GM12801 (cell line): ENCODE data around the gene TNS3.

Experiments
- CTCF ChIP-seq: IDR thresholded peaks from one replicate; pipeline ENCODE4 v1.5.1; 2011; ENCODE audit warnings: control low read depth; ENCODE audit not compliant: insufficient read length; ENCODE audit errors: extremely low read depth

TNS3 gene

DNA sequence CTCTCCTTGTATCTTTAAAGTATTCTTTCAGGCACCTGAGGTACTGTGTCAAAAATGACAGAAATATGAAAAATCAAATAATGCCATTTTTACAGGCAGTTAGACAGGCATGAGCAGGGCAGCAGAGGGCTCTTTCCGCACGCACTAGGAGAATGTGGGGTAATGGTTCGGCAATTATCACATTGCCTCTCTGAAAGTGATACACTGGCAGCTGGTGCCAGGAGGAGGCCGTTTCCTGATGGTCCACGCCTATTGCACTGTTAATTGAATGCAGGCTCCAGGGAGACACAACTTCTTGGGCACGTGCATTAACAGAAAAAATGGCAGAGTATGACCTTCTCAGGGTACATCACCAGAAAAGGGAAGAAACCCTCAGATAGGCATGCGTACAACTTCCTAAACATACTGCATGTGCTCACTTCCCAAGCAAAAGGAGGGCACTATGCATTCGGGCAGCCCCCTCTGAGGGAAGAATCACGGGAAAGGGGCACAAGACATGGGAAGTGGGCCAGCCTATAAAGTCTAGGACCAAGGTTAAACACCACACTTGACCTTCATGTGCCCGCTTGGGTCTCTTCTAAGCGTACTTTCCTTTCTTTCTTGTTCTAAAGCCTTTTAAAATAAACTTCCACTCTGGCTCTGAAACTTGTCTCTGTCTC, 161.7 kb downstream of the TNS3 start:
- no peak for TF ChIP-seq CTCF

- no peak for TF ChIP-seq CTCF
Observed at GRCh38 chr7:47419471-47419870, 162.4 kb downstream of the TNS3 start.

GRCh38 chr7:47418601-47419309, 163.2 kb downstream of the TNS3 start:
- TF ChIP-seq CTCF = no peak

DNA sequence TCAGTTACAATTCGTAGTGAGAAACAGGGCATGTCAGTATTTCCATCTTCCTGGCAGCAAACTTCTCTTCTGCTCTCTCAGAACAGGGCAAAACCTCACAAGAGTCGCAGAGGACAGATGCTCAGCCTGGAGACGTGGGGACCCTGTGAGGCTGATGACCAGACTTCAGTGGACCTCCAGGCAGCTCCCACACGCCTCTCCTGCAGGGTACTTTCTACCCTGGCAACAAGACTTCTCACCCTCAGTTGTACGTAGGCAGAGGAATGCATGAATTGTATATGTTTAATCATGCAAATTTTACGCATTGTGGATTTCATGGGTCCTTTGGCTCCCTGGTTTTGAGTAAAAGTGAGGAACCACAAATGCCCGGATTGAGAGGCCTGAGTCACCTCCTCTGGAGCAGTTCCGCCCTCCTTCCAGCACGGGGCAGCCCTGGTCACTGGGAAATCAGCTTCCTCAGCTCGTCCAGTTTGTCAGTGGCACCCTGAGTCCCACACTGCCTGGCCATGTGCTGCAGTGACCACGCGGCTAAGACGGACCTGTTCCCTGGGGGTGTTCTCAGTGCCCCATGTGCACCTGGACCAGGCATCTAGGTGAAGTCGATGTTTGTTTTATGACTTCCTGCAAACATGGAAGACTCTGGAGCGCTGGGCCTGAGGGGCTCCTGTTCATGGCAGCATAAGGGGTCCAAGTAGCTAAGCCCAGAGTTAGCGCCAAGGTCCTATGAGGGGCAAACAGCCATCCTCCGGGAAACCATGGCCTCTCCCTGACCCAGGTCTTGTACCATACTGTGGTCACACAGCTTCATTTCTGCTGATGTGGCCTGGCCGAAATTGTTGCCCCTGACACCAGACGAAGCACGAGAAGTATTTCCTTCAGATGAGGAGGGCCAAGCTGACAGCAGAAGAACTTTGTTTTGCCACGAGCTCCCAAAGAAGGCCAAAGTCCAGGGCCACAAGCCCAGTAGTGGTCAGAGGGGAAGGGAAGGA, 165.1 kb downstream of the TNS3 start:
- TF ChIP-seq CTCF = no peak

DNA sequence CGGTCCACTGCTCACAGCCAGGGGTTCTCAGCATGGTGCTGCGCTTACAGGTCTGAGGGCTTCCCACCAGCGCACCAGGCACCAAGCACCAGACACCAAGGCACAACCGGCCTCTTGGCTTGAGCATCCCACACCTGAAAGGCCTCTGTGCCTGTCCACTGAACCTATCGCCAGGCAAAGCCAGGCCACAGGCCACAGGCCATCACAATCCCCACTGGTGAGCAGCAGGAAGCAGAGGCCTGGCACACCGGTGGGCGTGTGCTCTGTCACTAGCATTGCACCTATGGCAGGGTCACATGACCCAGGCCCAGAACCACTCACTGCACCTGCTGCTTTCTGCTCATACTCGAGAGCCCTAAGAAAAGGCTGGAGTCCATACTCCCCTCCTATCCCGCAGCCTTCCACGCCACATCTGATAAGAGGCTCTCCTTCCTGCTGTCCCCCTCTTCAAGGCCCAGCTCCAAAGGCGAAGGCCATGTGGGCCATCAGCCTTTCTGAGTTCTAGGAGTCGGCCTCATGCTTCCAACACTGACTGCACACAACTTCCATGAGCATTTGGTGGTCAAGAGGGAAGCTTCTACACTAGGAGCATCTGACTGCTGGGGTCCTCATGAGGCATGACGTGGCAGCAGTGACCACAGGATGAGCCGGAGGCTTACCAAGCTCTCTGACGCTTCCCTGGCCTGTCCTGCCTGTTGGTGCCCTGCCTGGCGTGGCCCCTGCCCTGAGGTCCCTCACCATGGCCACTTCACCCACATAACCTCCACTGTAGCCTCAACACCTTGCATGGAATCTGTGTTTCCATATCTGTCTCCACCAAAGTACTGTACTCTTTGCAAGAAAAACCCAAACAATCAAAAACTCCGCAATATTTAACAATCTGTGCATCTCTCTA, 166.3 kb downstream of the TNS3 start:
- TF ChIP-seq CTCF = no peak

DNA sequence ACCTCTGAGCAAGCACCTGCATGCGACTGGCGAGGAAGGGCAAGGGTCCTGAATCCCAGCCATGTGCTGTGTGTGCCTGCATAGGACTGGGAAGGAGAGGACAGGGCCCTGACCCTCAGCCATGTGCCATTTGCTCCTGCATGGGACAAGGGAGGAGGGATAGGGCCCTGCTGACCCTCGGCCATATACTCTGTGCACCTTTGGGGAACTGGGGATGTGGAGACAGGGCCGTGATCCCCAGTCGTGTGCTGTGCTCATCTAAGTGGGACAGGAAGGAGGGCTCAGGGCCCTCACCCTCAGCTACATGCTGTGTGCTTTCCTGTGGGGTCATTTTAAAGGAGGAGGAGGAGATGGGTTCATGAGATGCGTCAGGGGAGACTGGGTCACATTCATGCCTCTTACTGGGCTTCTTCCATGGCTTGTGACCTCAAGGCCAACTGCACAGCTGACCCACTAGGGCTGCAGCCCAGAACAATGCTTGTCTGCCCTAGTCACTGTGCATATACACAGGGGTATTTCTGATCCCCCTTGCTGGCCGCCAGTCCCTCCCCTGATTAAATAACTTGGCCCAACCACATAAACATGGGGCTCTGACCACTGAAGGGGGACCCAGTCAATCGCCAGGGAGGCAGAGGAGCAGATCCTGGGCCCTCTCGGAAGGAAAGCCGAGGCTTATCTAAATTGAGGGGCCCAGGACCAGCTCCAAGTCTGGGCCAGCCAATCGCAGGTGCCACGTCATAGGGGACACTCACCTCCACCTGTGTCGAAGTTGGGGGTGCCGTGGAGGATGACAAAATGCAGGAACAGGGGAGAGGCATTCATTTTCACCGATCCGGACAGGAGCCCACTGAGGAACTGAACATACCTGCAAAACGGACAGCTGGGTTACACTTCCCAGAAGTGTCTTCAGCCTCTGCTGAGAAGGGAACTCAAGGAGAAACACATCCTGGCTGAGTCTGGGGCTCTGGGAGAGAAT, 167.3 kb downstream of the TNS3 start:
- no peak for TF ChIP-seq CTCF
